Activated CD4-positive, alpha-beta T cell treated with anti-CD3 and anti-CD28 coated beads for 48 hours (primary cell): Measurements from ENCODE around the gene BRD9.
"Not testable (repeated sequence)": the region's sequence is repeated elsewhere in the genome, so short reads cannot be mapped to it uniquely, and the experiment has no call there.

ENCODE experiments used
- DNase-seq: peaks from one replicate; pipeline ENCODE4 v3.0.0-alpha.2; 2020

BRD9 gene

DNA sequence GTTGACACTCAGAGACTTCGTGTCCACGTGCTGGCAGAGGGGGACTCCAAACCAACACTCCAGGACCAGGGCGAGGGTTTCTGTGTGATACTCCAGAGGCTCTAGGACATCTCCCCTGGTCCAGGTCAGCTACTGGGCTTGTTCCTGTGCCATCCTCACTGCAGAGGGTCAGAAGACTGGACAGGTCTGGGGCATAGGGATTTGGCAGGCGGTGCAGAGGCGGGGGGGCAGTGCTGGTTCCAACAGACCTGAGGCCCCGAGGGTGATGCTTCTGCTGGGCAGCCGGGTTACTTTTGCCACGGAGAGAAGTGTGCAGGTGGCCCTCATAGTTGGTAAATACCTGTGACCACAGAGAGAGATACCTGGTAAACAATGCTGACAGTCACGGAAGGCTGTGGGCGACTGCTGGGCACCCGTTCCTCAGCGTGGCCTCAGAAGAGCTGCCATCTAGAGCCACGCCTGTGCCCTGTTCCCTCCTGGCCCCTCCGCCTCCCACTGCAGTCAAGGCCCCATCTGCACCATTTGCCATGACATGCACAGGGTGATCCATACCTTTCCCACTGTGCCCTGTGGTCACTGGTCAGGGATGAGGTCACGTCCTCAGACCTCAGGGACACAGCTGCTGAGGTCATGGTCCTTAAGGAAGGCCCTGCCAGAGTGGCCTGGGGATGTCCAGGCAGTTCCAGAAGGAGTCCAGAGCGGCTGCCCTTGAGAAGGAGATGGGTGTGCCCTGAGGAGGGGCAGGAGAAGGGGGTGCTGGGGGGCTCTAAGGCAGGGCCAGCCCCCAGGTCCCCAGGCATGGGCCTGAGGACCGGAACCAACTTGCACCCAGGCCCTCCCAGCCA is 30.1 kb upstream of the BRD9 start:
- no peak for DNase-seq

- no peak for DNase-seq
Observed at GRCh38 chr5:921456-922435, 29.1 kb upstream of the BRD9 start.

DNA sequence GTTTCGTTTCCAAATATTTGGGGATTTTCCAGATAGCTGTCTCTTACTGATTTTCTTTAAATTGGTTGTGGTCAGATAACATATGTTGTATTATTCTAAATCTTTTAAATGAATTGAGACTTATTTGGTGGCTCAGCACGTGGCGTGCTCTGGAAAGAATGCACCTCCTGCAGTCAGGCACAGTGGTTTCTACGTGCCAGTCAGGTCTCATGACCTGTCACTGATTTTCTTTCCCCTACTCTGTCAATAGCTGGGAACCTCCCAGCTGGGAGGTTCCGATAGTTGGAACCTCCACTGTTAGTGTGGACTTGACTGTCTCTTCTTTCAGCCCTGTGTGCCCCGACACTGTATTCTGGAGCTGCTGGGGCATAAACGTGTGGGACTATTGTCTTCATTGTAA is 27.7 kb upstream of the BRD9 start:
- no peak for DNase-seq

- no peak for DNase-seq
Observed at GRCh38 chr5:919356-920000, 26.9 kb upstream of the BRD9 start.

DNA sequence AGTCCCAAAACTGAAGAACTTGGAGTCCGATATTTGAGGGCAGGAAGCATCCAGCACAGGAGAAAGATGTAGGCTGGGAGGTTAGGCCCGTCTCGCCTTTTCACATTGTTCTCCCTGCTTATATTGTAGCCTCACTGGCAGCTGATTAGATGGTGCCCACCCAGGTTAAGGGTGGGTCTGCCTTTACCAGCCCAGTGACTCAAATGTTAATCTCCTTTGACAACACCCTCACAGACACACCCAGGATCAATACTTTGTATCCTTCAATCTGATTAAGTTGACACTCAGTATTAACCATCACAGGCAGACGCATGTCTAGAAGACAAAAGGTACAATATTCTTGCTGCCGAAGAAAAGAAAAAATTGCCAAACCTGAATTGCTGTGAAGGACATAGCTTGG is 26.1 kb upstream of the BRD9 start:
- not testable (repeated sequence) for DNase-seq

GRCh38 chr5:916441-917293 is 24.1 kb upstream of the BRD9 start:
- DNase-seq = no peak

DNA sequence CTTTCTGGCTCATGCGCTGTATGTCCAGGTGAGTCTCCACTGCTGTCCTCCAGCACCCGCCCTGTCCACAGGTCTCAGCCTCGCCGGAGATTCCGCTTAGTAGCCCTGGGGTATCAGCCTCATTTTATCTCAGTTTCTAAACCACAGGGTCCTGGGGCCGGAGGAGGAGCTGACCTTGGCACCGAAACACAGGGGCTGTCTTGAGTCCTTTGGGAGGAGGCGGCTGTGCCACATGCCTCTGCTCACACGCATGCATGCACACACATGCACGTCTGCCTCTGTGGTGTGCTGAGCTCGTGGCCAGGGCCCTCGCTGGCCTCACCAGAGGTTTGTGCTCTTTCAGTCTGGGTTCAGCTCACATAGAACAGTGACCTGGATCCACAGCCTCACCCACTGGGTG is 23.3 kb upstream of the BRD9 start:
- DNase-seq = no peak

GRCh38 chr5:915346-915745 is 22.7 kb upstream of the BRD9 start:
- not testable (repeated sequence) for DNase-seq

DNA sequence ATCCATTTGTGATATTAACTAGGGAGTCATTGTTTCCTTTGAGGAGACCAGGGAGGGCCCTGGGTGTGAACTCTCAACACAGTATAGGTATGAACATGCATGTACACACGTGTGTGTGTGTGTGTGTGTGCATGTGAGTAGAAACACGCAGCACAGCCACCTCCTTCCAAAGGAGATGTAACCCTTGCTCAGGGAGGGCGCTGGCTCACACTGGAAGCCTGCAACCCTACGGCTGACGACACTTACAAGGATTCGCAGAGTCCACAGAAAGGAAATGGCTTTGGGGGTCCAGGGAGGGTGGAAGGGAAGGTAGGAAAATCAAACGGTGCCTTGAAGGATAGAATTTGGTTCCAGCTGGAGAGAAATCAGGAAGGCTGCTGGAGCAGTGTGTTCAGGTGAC is 22.0 kb upstream of the BRD9 start:
- DNase-seq = no peak

DNA sequence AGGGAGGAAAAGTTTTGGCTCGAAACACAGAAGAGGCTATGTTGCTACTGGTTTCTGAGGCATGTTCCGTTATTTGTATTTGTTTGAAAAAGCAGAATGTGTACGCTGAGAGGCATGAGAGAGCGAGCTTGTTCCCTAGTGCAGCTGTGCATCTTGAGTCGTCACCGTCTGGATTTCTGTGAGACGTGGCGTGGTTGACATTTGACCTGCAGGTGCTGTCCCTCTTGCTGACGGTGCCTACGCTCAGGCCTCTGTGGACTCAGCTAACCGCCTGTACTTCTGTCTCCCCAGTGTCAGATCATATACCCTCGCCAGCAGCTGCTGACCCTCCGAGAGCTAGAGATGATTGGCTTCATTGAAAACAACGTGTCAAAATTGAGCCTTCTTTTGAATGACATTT is 21.6 kb upstream of the BRD9 start:
- no peak for DNase-seq

DNA sequence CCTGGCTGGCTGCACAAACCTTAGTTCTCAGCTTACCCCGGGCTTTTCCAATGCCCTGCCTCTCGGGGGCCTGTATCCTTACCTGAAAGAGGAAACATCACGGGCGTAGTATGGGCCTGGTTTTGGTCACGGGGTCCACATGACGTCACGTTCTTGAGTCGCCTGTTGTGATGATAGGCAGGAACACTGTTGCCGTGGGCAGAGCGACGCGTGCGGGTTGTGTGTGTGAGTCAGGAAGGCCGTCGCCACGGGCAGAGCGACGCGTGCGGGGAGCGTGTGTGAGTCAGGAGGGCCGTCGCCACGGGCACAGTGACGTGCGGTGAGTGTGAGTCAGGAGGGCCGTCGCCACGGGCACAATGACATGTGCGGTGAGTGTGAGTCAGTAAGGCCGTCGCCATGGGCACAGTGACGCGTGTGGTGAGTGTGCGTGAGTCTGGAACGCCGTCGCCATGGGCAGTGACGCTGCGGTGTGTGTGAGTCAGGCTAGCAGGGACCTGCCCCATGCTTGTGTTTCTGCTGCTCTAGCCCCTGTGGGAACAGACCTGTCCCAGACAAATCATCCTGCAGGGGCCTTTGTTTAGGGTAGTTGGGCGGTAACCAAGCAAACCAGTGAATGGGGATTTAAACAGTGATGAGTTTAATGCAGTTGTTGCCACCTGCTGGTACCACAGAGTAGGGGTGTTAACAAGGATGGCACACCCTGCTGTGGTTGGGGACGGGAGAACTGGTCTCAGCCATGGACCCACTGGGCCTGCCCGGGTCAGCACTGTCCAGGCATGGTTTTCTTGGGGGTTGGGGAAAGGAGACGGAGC is 19.9 kb upstream of the BRD9 start:
- peak; percentile 88 for DNase-seq

- no peak for DNase-seq
Observed at GRCh38 chr5:911601-912000, 19.0 kb upstream of the BRD9 start.

DNA sequence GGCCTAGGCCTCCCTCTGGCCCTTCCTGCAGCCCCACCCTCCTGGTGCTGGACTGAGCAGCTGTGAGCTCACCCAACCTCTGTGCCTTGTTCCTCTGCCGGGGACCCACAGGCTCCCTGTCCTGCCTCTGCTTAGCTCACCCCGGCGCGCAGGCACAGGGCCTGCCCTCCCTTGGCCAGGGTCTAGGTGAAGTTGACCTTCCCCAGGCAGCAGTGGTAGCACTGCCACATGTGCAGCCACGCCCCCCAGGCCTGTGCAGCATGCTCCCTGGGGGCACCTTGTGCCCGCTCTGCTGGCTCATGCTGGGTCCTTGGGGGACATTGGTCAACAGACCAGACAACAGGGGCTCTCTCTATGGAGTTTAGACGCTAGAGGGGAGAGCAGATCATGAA is 18.2 kb upstream of the BRD9 start:
- no peak for DNase-seq

GRCh38 chr5:909994-910768 is 17.6 kb upstream of the BRD9 start:
- no peak for DNase-seq

DNA sequence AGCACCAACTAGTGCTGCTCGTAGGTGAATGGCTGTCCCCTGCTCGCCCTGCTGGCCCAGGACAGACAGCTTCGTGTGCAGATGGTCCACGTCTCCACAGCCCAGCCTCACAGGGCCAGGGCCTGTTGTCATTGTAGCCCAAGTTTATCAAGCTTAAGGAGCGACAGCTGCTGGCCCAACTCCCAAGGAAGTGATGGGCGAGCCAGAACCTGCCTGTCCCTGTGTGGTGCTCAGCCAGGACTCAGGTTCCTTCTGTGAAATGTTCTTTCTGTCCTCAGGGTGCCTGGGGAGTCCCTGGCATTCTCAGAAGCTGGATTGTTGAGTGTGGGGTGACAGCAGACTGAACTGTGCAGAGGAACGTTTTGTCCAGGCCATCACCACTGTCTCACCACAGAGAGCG is 16.5 kb upstream of the BRD9 start:
- no peak for DNase-seq

DNA sequence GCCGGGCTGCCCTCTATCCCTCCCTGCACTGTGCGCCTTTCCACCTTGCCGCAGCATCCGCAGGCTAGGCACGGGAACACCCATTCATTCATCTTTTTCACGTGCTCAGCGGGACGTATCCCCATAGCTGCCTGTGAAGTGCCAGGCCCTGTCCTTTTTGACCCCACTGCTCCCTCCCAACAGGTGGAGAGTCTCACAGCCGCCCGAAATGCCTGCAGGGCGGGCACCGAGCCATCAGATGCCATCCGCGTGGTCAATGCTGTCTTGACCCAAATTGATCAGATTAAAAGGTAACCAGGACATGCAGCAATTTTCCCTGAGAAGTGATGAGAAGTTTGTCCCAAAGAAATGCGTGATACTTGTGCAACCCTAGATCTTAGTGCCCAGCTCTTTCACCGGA is 15.6 kb upstream of the BRD9 start:
- DNase-seq = no peak

GRCh38 chr5:907366-907910 is 14.8 kb upstream of the BRD9 start:
- no peak for DNase-seq

DNA sequence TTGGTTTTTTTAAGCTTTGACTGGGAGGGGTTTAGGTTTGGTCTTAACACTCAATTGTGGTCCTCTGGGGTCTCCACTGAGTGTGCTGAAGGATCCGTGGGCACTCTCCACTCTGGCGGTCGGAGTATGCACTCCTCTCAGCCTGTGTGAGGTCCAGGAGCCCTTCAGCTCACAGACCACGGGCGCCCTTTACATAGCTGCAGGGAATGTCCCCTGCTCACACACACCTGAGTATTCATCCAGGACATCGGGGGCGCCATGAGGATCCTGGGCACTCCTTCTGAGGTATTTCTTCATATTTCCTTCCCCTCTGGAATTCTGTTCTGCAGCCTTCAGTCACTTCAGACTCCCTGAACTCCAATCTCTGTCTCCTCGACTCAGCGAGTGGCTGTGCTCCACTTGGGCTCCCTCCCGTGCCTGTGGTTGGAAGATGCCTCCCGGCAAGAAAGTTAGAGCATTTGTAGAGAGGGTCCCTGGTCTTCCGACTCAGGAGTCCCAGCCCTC is 12.6 kb upstream of the BRD9 start:
- DNase-seq = no peak

DNA sequence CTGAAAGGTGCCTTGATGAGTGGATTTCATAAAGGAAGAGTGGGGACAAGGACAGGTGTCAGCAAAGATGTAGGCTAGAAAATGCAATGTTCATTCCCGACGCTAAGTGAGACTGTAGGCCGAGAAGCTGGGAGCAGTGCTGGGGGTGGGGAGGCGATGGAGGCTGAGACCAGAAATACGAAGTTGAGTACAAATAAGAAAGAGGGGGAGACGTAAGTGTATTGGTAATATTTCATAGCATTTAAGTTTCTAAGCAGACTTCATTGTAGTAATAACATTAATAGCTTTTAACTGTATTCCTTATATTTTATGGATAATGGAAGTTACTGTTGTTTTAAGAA is 11.1 kb upstream of the BRD9 start:
- no peak for DNase-seq
